ENCODE measurements around the gene SESN3.

The SESN3 gene

DNA sequence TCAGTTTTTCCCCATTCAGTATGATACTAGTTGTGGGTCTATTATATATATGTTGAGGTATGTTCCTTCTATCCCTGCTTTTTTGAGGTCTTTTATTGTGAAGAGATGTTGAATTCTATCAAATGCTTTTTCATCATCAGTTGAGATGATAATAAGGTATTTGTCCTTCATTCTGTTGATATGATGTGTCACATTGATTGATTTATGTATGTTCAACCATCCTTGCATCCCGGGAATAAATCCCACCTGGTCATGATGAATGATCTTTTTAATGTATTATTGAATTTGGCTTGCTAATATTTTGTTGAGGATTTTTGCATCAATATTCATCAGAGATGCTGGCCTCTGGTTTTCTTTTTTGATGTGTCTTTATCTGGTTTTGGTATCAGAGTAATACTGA lies 115.4 kb downstream of the SESN3 start:
- DNase-seq: no peak
